H1 (cell line): ENCODE results near the gene TMCC1. TPM values are rescaled to one million over a fixed set of nuclear protein-coding genes. Genes with fewer than 3 reads are reported as not detected.

ENCODE experiments used
- ASH2L ChIP-seq: fragments of 200-600, 300-600 bp; sonication (generic); IDR thresholded peaks from one replicate; pipeline ENCODE4 v1.7.1; 2017; ENCODE audit warnings: low read length
- ATF3 ChIP-seq: IDR thresholded peaks from 2 replicates; pipeline ENCODE4 v1.6.1; 2011; ENCODE audit warnings: low read depth, mild to moderate bottlenecking, low read length; ENCODE audit not compliant: insufficient read depth
- BRCA1 ChIP-seq: IDR thresholded peaks from 2 replicates; pipeline ENCODE4 v1.6.1; 2012; ENCODE audit warnings: low read depth, low read length, improper control_type of control experiment
- CBX8 ChIP-seq: fragments of 300-800, 300-1000 bp; sonication (generic); IDR thresholded peaks from 2 replicates; pipeline ENCODE4 v1.7.1; 2016; ENCODE audit warnings: low read depth, low read length, borderline replicate concordance
- CEBPB ChIP-seq: IDR thresholded peaks from 2 replicates; pipeline ENCODE4 v1.6.1; 2012; ENCODE audit warnings: low read depth, low read length
- CTBP2 ChIP-seq: IDR thresholded peaks from 2 replicates; pipeline ENCODE4 v1.7.0; 2011; ENCODE audit warnings: borderline replicate concordance, mild to moderate bottlenecking, moderate library complexity, mixed read lengths, low read length; ENCODE audit not compliant: insufficient read depth, insufficient read length
- CTCF ChIP-seq, 3 experiments: IDR thresholded peaks; 1 replicate in 2 of 3; 2 replicates in 1 of 3; pipeline versions ENCODE4 v1.5.1 to v1.6.1; 2011; ENCODE audit warnings: low read length in 3 of 3, mild to moderate bottlenecking in 3 of 3, inconsistent platforms in 2 of 3, low read depth in 1 of 3, moderate library complexity in 1 of 3; ENCODE audit not compliant: insufficient read depth in 1 of 3; ENCODE audit errors: control extremely low read depth in 1 of 3
- E2F6 ChIP-seq: IDR thresholded peaks from 2 replicates; pipeline ENCODE4 v1.6.1; 2012; ENCODE audit warnings: inconsistent platforms
- JUND ChIP-seq: IDR thresholded peaks from 2 replicates; pipeline ENCODE4 v1.6.1; 2011; ENCODE audit warnings: mild to moderate bottlenecking, improper control_type of control experiment, low read length
- KDM4A ChIP-seq: IDR thresholded peaks from one replicate; pipeline ENCODE4 v1.7.1; 2012; ENCODE audit warnings: low read depth, mild to moderate bottlenecking, moderate library complexity, low read length, inconsistent platforms; ENCODE audit not compliant: severe bottlenecking
- PHF8 ChIP-seq: fragments of 200-600 bp; sonication (generic); conservative IDR thresholded peaks from 2 replicates; pipeline ENCODE4 v1.7.1; 2012; ENCODE audit warnings: low read depth, mild to moderate bottlenecking, inconsistent platforms, low read length, moderate library complexity
- POLR2A ChIP-seq, 2 experiments: IDR thresholded peaks; 1 replicate in 1 of 2; 2 replicates in 1 of 2; pipeline ENCODE4 v1.6.1; 2011; ENCODE audit warnings: low read depth in 2 of 2, low read length in 2 of 2, mild to moderate bottlenecking in 2 of 2; ENCODE audit errors: control extremely low read depth in 1 of 2
- RAD21 ChIP-seq, 2 experiments: IDR thresholded peaks in 1 of 2; conservative IDR thresholded peaks in 1 of 2; 2 replicates each; pipeline ENCODE4 v1.6.1; 2011; ENCODE audit warnings: low read depth in 2 of 2, low read length in 2 of 2, improper control_type of control experiment in 1 of 2, inconsistent platforms in 1 of 2, mild to moderate bottlenecking in 1 of 2, moderate library complexity in 1 of 2
- SIN3A ChIP-seq, 2 experiments: IDR thresholded peaks in 1 of 2; conservative IDR thresholded peaks in 1 of 2; 2 replicates each; pipeline ENCODE4 v1.6.1; 2011 to 2012; ENCODE audit warnings: low read length in 2 of 2, improper control_type of control experiment in 1 of 2, low read depth in 1 of 2, mild to moderate bottlenecking in 1 of 2
- SP1 ChIP-seq: IDR thresholded peaks from 2 replicates; pipeline ENCODE4 v1.6.1; 2011; ENCODE audit warnings: low read depth, low read length
- TCF12 ChIP-seq: IDR thresholded peaks from 2 replicates; pipeline ENCODE4 v1.6.1; 2011; ENCODE audit warnings: low read depth, mild to moderate bottlenecking, low read length
- USF2 ChIP-seq: IDR thresholded peaks from 2 replicates; pipeline ENCODE4 v1.6.1; 2011; ENCODE audit warnings: low read length, improper control_type of control experiment
- YY1 ChIP-seq: IDR thresholded peaks from 2 replicates; pipeline ENCODE4 v1.6.1; 2011; ENCODE audit warnings: low read depth, mild to moderate bottlenecking, low read length
- polyA plus RNA-seq, 7 experiments: library from polyadenylated mRNA; depleted of rRNA in 3 of 7; stranded (reverse) in 5 of 7; unstranded in 2 of 7; fragments of >200 nt in 5 of 7; fragments of 200-250 nt in 2 of 7; gene quantifications; 1 replicate in 5 of 7; 2 replicates in 1 of 7; 4 replicates in 1 of 7; pipeline versions ENCODE4 v1.2.1 to v1.2.3, GENCODE V29; 2011 to 2013; ENCODE audit warnings: missing spikeins in 2 of 7, mixed read lengths in 2 of 7
- total RNA-seq: library from RNA; stranded (reverse); fragmentation: NEBNext Ultra II Directional; extraction: Animal tissue kit (Norgen Biotek cat#: 25700); gene quantifications from 2 replicates; pipeline ENCODE4 v1.2.1, GENCODE V29; 2021

The TMCC1 gene
- total and polyA plus RNA-seq, 2 of the 8 experiments (the other 6 are each of a cell fraction or from before 2014, with no cell fraction given), result 10.4 to 27.1 TPM

GRCh38 chr3:129627350-129628168 lies 266.0 kb downstream of the TMCC1 start (continued):
- TF ChIP-seq CTCF (IDR thresholded peaks at IDR 0.05; ENCODE audit: control extremely low read depth in 1 of 3, insufficient read depth in 1 of 3, low read depth in 1 of 3, low read length in 3 of 3) (peak in 2 of 3 experiments; percentile 86 to 92; a peak in 3 of 4 replicates), YY1 (0 out of 2 replicates have a peak, but pooled peaks have one; percentile 20), POLR2A (IDR thresholded peaks at IDR 0.05; ENCODE audit: control extremely low read depth in 1 of 2, low read depth in 2 of 2, low read length in 2 of 2) (peak in 1 of 2 experiments; percentile 66; a peak in 2 of 3 replicates), PHF8 (no peak; the same call in 1 of the 2 replicates), RAD21 (IDR thresholded peaks at IDR 0.05 in 1 of 2, conservative IDR thresholded peaks at IDR 0.05 in 1 of 2; ENCODE audit: low read depth in 2 of 2, low read length in 2 of 2) (peak; percentile 98 to 99), KDM4A (peak; percentile 80), SP1 (no peak), SIN3A (conservative IDR thresholded peaks at IDR 0.05 in 1 of 2, IDR thresholded peaks at IDR 0.05 in 1 of 2; ENCODE audit: low read depth in 1 of 2, low read length in 2 of 2) (peak in 1 of 2 experiments; percentile 8; a peak in 1 of 4 replicates), CEBPB (no peak), CBX8 (no peak), ATF3 (no peak), USF2 (no peak), ASH2L (peak; percentile 58), CTBP2 (no peak), TCF12 (no peak), BRCA1 (0 out of 2 replicates have a peak, but pooled peaks have one; percentile 30), JUND (no peak), E2F6 (no peak)
